Right lobe of liver (tissue), 6 donors: Measurements from ENCODE around the gene PPP1R9A. TPM values are rescaled to one million over a fixed set of nuclear protein-coding genes. Genes with fewer than 3 reads are reported as not detected.

Experiments
- ATAC-seq, 4 donors: fragments of 200-7000 bp; cut with Tn5 transposase; one replicate each; pipeline ENCODE4 v1.9.1; 2020; ENCODE audit warnings: mild to moderate bottlenecking in 4 of 4, moderate library complexity in 4 of 4
- DNase-seq, 3 donors: peaks; one replicate each; pipeline ENCODE4 v3.0.0-alpha.2; 2020
- H3K27ac ChIP-seq, 3 donors: fragments of 200-600 bp; one replicate each; pipeline ENCODE4 v1.8.0; 2022
- H3K27me3 ChIP-seq, 2 donors: fragments of 200-600 bp; one replicate each; pipeline ENCODE4 v1.8.0; 2022
- H3K36me3 ChIP-seq, 4 donors: fragments of 200-600 bp; sonication (generic) in 1 of 4; one replicate each; pipeline versions ENCODE4 v1.5.1 to v1.8.0; 2017 to 2022; ENCODE audit warnings: control low read depth in 1 of 4
- H3K4me1 ChIP-seq, 4 donors: fragments of 200-600 bp; sonication (generic) in 1 of 4; one replicate each; pipeline versions ENCODE4 v1.5.1 to v1.8.0; 2017 to 2022; ENCODE audit warnings: control low read depth in 1 of 4
- H3K4me3 ChIP-seq, 3 donors: fragments of 200-600 bp; one replicate each; pipeline ENCODE4 v1.8.0; 2022
- H3K9me3 ChIP-seq, 4 donors: fragments of 200-600 bp; sonication (generic) in 1 of 4; one replicate each; pipeline versions ENCODE4 v1.5.1 to v1.8.0; 2017 to 2022; ENCODE audit warnings: control low read depth in 1 of 4
- POLR2A ChIP-seq: fragments of 450-650 bp; IDR thresholded peaks from one replicate; pipeline ENCODE4 v1.6.1; 2017; ENCODE audit warnings: antibody characterized with exemption, mild to moderate bottlenecking
- WGBS: methylation state at CpG from one replicate; pipeline ENCODE4 v1.1.6; 2018; ENCODE audit warnings: low coverage, low lambda C conversion rate; ENCODE audit not compliant: insufficient coverage; ENCODE audit errors: missing lambda C conversion rate; 5-methylcytosine and 5-hydroxymethylcytosine counted together
- intact Hi-C, 2 donors: fragments of 100-400 bp; cut with DNase I; formaldehyde crosslinking; loops; one replicate each; pipeline versions ENCODE4 v1.11.2 to v1.14.1; 2022
- total RNA-seq, 6 experiments: library from RNA; depleted of rRNA in 2 of 6; stranded (reverse); fragments of >200 nt in 2 of 6; fragmentation: NEBNext Ultra II Directional in 3 of 6; extraction: Animal tissue kit (Norgen Biotek cat#: 25700) in 3 of 6; gene quantifications; one replicate each; pipeline versions ENCODE4 v1.1.0 to v1.2.4, GENCODE V29; 2016 to 2023
- TF ChIP-seq, protein P1 (sequence below), 4 donors: fragments of 200-600 bp in 3 of 4; fragments of 450-650 bp in 1 of 4; IDR thresholded peaks; one replicate each; pipeline versions ENCODE4 v1.5.1 to v1.8.0; 2016 to 2022; ENCODE audit warnings: antibody characterized with exemption in 4 of 4, mild to moderate bottlenecking in 2 of 4
- donor health status: DM: no; HTN: yes; CAD: no.
- donor health status: DM: no; HTN: no; CAD: no.
- donor health status: DM: no; HTN: no; CAD: no.
- donor health status: DM: no; HTN: yes; CAD: no.
- donor health status: DM: no; HTN: yes; CAD: no.

Gene PPP1R9A
- total RNA-seq, 6 experiments from 2014 or later: 0.49 to 2.0 (median 0.81) TPM

DNA sequence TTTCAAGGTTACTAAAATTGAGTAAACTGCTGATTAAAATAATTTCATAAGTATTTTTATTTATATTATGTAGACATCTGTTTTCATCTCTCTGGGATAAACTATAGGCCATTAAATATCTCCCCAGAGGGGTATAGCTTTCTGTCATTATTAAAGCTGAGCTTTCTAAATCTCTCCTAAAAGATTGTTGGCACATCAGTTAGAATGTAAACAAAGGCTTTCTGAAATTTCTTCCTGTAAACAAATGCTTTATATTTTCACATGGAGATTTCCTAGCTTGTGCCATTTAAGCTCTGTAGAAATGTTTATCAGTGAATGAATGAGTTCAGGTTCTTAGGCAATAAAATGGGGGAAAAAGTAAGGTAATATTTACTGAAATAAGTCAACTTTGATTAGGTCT, 35.7 kb downstream of the PPP1R9A start:
- Histone ChIP-seq H3K4me3 (no peak overlapping the region), H3K36me3 (no peaks in the 10 kb centered on the region), H3K4me1 (no peaks in the 10 kb centered on the region), H3K9me3 (no peaks in the 10 kb centered on the region), H3K27ac (no peak overlapping the region), H3K27me3 (no peaks in the 10 kb centered on the region)
- intact Hi-C loops: no loop called here
- no peak for ATAC-seq
- DNase-seq: no peak
- TF ChIP-seq, protein P1, sequence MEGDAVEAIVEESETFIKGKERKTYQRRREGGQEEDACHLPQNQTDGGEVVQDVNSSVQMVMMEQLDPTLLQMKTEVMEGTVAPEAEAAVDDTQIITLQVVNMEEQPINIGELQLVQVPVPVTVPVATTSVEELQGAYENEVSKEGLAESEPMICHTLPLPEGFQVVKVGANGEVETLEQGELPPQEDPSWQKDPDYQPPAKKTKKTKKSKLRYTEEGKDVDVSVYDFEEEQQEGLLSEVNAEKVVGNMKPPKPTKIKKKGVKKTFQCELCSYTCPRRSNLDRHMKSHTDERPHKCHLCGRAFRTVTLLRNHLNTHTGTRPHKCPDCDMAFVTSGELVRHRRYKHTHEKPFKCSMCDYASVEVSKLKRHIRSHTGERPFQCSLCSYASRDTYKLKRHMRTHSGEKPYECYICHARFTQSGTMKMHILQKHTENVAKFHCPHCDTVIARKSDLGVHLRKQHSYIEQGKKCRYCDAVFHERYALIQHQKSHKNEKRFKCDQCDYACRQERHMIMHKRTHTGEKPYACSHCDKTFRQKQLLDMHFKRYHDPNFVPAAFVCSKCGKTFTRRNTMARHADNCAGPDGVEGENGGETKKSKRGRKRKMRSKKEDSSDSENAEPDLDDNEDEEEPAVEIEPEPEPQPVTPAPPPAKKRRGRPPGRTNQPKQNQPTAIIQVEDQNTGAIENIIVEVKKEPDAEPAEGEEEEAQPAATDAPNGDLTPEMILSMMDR (IDR thresholded peaks at IDR 0.05): no peak
- TF ChIP-seq POLR2A: no peak

DNA sequence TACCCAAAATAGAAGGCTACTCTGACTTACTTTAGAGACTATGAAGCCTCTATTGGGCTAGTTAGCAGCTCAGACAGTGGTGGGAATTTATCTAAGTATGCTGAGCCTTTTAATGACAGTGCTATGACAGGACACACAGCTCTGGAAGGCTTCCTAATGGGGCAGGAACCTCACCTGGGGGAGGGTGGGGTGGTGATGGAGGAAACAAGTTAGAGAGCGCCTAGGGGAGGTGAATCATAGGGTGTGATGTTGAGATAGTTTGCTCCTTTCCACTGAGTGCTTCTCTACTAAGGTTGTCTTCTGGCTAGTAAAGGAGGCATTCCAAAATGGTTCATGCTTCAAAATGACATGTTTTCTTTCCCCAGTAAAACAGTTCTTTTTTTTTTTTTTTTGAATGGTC, 42.1 kb downstream of the PPP1R9A start:
- intact Hi-C loops: no loop called here
- ATAC-seq: no peak
- no peak overlapping the region for H3K4me3 ChIP-seq

DNA sequence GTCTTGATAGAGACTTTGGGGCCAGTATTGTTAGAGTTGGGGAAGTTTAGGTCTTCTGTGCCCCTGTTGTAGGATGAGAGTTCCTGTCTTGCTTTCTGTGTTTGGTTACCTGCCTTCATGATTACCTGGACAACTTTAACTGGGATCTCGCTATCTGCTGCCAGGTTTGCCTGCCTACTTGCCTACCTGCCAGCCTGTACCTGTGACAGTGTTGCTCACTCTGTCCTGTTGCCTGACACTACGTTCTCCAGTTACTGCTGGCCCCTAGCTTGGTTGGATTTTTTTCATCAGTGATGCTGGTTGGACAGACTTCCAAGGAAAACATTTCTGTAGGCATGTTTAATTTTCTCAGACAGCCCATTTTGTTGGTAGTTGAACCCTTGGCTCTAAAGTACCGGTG, 48.4 kb downstream of the PPP1R9A start:
- Histone ChIP-seq H3K36me3 (no peaks in the 10 kb centered on the region), H3K4me1 (no peaks in the 10 kb centered on the region), H3K4me3 (no peak overlapping the region), H3K9me3 (no peaks in the 10 kb centered on the region), H3K27me3 (no peaks in the 10 kb centered on the region), H3K27ac (no peak overlapping the region)
- 63% methylated on average over 2 of the region's 3 CpGs for WGBS
- no peak for TF ChIP-seq POLR2A
- TF ChIP-seq, protein P1 (IDR thresholded peaks at IDR 0.05): no peak
- ATAC-seq (no peak), DNase-seq (no peak)
- intact Hi-C loops: no loop called here

More for the DNA sequence above, 42.1 kb downstream of the PPP1R9A start:
- no peak for DNase-seq
- no peak overlapping the region for H3K27ac ChIP-seq
- no peaks in the 10 kb centered on the region for H3K4me1 ChIP-seq
- WGBS: 100% methylated on average over 1 of the region's 1 CpG
- TF ChIP-seq, protein P1 (IDR thresholded peaks at IDR 0.05): no peak
- no peak for TF ChIP-seq POLR2A
- H3K9me3 ChIP-seq: no peaks in the 10 kb centered on the region
- no peaks in the 10 kb centered on the region for H3K36me3 ChIP-seq
- no peaks in the 10 kb centered on the region for H3K27me3 ChIP-seq

DNA sequence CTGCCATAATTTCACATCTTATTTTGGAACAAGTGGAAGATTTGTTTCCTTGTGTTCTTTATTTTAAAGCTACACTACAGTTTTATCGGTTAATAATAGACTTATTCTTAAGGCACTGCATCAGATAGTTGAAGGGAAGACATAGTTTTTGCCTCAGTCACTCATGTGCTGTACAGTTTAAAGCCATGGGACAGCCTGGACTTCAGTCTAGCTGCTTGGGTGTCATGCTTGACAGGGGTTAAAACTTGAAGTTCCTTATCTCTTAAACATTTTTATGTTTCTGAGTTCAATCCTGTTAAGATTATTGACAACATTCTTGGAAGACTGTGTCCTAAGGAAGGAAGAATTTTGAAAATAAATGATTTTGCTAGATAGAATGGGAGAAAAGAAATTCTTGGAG, 49.7 kb downstream of the PPP1R9A start:
- Histone ChIP-seq H3K4me1 (no peaks in the 10 kb centered on the region), H3K27me3 (no peaks in the 10 kb centered on the region), H3K4me3 (no peak overlapping the region), H3K27ac (no peak overlapping the region), H3K9me3 (no peaks in the 10 kb centered on the region), H3K36me3 (no peaks in the 10 kb centered on the region)
- intact Hi-C loops: no loop called here
- TF ChIP-seq, protein P1 (IDR thresholded peaks at IDR 0.05): no peak
- no peak for TF ChIP-seq POLR2A
- WGBS: 79% methylated on average over 1 of the region's 1 CpG
- no peak for DNase-seq
- no peak for ATAC-seq

DNA sequence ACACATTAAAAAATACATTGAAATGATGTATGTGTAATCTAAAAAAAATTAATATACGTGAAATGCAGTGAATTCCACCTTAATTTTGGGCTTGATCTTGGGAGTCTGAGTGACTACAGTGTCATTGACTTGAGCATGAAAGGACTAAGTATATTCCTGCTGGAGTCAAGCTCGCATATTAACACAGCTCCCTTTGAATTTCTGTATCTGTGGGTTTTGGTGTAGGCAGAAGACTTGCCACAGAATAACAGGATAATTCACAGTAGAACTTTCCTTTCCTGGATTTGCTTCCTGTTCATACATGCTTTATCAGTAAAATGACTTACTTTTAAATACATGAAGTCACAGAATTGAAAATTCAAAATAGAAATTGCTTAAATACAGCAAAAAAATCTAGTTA, 55.3 kb downstream of the PPP1R9A start:
- Histone ChIP-seq H3K9me3 (no peaks in the 10 kb centered on the region), H3K27me3 (no peaks in the 10 kb centered on the region), H3K4me1 (no peaks in the 10 kb centered on the region), H3K4me3 (no peak overlapping the region), H3K36me3 (no peaks in the 10 kb centered on the region), H3K27ac (no peak overlapping the region)
- 71% methylated on average over 2 of the region's 2 CpGs for WGBS
- intact Hi-C loops: no loop called here
- DNase-seq (no peak), ATAC-seq (no peak)
- no peak for TF ChIP-seq POLR2A
- TF ChIP-seq, protein P1 (IDR thresholded peaks at IDR 0.05): no peak
